OCI-LY7 (cell line): Measurements from ENCODE around the gene WDR47.

Experiments used
- CTCF ChIP-seq: fragments of 200-600 bp; sonication (generic); conservative IDR thresholded peaks from 2 replicates; pipeline ENCODE4 v1.5.1; 2014; ENCODE audit warnings: mild to moderate bottlenecking, antibody characterized with exemption, low read length, moderate library complexity, mixed read lengths
- EZH2phosphoT487 ChIP-seq: fragments of 200-600 bp; sonication (generic); IDR thresholded peaks from 2 replicates; pipeline ENCODE4 v1.6.1; 2018; ENCODE audit warnings: low read depth, borderline replicate concordance, mild to moderate bottlenecking, mixed run types, antibody characterized with exemption, low read length, moderate library complexity, mixed read lengths

- TF ChIP-seq CTCF, result no peak
- TF ChIP-seq EZH2phosphoT487, result no peak
Observed at GRCh38 chr1:108953452-108953851, 88.5 kb downstream of the WDR47 start.
